ENCODE measurements around the gene STIMATE.

The STIMATE gene

DNA sequence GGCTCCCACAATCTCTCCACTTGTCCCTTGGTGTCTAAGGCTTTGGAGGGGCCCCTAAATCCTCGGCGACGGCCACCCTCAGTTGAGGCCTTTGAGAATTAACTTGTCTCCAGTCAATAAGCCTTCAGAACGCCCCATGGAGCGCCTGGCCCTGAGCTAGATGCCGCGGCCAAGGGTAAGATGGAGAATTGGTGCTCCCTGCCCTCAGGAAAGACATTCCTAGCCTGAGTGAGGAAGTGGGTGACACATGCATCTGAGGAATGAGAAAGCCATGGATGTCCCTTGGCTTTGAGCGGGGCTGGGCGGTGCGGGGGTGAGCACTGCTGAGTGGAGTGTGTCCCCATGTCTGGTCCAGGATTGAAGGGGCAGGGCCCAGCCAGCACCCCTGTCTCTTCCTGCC lies 80.1 kb downstream of the STIMATE start:
- no peak for DNase-seq (ENCODE audit: low spot score)

DNA sequence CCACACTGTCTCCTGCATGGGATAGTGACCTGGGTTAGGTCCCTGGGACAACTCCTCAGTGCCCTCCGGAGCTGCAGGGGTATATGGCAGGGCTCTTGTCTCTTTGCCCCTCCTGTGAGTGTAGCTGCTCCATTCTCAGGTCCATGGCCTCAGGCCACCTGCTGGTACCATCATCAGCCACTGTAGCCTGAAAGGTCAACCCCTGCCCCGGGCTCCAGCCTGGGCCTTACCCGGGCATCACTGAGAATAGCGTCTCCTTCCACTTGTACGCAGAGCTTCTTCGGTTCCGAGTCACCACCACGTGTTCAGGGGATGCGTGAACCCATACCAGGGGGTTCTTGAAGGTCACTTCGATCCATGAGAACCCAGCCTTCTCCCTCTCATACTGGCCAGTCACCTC lies 80.7 kb downstream of the STIMATE start:
- no peak for DNase-seq (ENCODE audit: low spot score)

DNA sequence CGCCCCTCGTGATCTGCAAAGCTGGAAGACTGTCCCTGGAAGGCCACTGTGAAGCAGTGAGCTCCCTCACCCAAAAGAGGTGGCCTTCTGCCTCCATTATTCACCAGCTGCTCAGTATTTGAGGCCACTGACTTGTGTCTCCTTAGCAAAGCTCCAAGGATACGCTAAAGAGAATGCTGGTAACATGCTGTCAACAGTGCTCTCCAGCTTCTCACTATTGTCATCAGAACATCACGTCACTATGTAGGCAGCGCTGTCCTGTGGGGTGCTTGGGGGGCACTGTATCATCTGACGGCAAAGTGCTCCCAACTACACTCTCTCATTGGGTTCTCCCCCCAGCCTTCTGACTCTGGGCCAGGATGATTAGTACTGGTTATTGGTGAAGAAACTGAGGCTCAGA lies 81.1 kb downstream of the STIMATE start:
- DNase-seq (ENCODE audit: low spot score) = no peak

- DNase-seq (ENCODE audit: low spot score) = no peak
Observed at GRCh38 chr3:52813810-52814209, 83.5 kb downstream of the STIMATE start.

DNA sequence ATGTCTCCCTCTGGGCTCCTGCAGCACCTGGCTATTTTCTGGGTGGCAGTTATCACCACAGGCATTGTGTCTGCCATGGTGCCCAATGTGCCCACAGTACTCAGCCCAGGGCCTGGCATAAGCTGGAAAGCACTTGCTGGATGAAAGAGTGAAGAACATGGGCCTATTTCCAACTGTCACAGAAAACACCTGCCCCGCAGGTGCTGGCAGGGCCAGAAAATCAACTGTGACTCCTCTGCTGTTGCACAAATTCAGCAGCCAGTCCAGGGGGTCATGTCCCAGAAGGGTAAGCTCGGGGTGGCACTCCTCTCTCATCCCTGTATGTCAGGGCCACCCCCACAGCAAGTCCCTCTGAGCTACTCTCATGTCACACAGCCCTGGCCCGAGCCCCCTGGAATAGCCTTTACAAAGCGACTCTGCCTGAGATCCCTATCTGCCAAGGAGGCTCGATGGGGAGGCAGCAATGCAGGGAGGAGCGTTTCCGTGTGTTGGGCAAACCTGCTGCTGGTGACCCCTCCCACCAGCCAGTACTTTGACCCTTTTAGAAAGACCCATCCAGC lies 85.8 kb downstream of the STIMATE start:
- no peak for DNase-seq (ENCODE audit: low spot score)

DNA sequence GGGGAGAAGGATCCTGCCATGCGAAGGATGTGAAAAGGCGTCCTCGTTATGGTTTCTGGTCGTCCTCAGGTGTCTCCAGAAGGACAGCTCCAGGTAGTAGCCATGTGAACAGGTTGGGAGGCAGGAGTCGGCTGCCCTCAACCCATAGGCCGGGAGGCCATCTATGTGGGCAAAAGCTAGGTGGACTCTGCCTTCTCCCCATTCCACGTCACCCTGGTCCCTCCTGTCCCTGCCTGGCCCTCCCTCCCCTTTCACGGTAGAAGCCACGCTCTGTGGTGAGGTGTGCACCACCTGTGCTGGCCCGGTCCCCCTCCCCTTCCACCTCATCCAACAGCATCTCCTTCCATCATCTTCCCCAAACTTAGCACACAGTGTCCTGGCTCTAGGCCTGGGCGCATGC lies 86.4 kb downstream of the STIMATE start:
- DNase-seq (ENCODE audit: low spot score) = no peak

GRCh38 chr3:52809662-52810377 lies 87.5 kb downstream of the STIMATE start:
- DNase-seq (ENCODE audit: low spot score) = no peak

DNA sequence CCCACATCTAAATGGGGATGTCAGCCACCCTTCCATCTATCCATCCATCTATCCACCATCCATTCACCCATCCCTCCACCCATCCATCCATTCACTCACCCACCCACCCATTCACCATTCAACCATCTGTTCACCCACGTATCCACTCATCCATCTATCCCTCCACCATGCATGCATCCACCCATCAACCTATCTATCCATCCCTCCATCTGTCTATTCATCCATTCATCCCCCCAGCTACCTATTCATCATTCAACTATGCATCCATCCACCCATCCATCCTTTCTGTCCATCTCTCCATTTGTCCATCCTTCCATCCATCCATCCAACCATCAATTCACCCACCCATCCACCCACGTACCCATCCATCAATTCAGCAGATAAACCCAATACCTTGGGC lies 88.2 kb downstream of the STIMATE start:
- DNase-seq (ENCODE audit: low spot score) = no peak

- no peak for DNase-seq (ENCODE audit: low spot score)
Observed at GRCh38 chr3:52805270-52806039, 91.9 kb downstream of the STIMATE start.

DNA sequence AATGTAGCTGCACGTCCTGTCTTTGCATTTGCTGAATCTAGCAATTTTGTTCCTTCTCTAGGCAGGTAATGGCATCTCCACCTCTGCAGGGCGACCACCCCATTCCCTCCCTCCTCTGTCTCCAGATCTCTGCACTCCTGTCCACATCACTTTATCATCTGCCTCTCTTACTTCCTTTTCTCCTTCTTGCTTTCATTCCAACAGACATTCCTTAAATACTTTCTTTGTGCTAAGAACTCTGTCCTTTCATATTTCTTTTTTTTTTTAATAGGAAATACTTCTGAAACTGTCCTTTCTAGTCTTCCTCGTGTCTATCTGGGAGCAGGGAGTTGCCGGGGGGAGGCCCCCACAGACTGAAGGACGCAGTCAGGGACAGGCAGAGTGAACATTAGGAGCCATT lies 95.5 kb downstream of the STIMATE start:
- no peak for DNase-seq (ENCODE audit: low spot score)

- DNase-seq (ENCODE audit: low spot score) = no peak
Observed at GRCh38 chr3:52800079-52800478, 97.3 kb downstream of the STIMATE start.

DNA sequence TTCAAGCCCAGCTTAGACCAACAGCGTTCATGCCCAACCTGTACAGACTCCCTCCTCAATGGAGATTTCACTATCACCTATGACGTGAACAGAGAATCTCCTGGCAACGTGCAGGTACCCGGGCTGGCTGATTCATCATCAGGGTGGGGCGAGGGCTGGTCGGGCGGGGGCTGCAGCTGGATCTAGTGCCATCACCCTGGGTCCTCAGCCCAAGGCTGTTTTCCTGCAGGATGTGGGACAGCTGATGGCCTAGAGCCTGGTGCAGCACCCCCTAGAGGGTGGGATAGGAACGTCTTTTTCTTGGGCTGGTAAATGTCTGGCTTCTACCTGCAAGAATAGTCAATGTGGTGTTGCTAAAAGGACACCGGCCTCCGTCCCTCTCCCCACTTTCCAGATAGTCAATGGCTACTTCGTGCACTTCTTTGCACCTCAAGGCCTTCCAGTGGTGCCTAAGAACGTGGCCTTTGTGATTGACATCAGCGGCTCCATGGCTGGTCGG lies 98.3 kb downstream of the STIMATE start:
- no peak for DNase-seq (ENCODE audit: low spot score)

- DNase-seq (ENCODE audit: low spot score) = no peak
Observed at GRCh38 chr3:52798376-52798977, 98.9 kb downstream of the STIMATE start.

GRCh38 chr3:52796411-52796810 lies 100.9 kb downstream of the STIMATE start:
- DNase-seq (ENCODE audit: low spot score) = no peak

DNA sequence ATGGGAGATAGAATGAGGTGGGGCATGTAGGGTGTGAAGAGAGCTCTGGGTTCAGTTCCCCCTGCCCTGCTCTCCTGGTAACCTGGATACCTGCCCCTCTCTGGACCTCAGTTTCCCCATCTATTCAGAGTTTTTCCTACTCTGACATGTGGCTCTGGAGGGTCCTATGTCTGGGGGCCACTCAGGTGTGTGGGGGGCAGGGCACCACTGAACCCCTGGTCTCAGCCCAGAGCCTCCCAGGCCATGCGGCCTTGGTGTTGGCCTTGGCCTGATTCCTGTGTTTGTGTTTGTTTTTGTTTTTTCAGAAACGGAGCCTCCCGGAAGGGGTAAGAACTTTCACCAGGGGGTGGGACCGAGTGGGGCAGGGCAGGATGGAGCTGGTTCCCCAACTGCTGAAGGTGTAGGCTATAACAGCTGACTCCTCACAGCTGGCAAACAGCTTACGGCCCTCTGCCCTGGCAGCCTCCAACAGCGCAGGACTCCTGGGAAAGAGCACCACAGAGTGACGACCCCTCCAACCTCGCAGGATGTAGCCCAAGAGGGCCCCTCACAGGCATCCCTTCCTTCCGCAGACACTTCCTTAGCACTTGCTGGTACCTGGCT lies 101.9 kb downstream of the STIMATE start:
- DNase-seq (ENCODE audit: low spot score) = no peak

- DNase-seq (ENCODE audit: low spot score) = no peak
Observed at GRCh38 chr3:52794612-52795099, 102.7 kb downstream of the STIMATE start, which contains the start of gene ITIH3. TSS of gene ITIH3 (plus strand) at chr3:52794796. CDS start at chr3:52794804, 8 bp downstream.

GRCh38 chr3:52793702-52794611 lies 103.4 kb downstream of the STIMATE start:
- no peak for DNase-seq (ENCODE audit: low spot score)

- DNase-seq (ENCODE audit: low spot score) = no peak
Observed at GRCh38 chr3:52792961-52793695, 104.2 kb downstream of the STIMATE start.

GRCh38 chr3:52792413-52792812 lies 104.9 kb downstream of the STIMATE start:
- DNase-seq (ENCODE audit: low spot score) = no peak

GRCh38 chr3:52791928-52792327 lies 105.4 kb downstream of the STIMATE start:
- DNase-seq (ENCODE audit: low spot score) = no peak
